Measurements from ENCODE around the gene ARFGAP3. TPM values are rescaled to one million over a fixed set of nuclear protein-coding genes. Genes with fewer than 3 reads are reported as not detected.

ARFGAP3 gene
- total RNA-seq, 2 experiments from 2014 or later = 19.5 to 21.4 TPM

DNA sequence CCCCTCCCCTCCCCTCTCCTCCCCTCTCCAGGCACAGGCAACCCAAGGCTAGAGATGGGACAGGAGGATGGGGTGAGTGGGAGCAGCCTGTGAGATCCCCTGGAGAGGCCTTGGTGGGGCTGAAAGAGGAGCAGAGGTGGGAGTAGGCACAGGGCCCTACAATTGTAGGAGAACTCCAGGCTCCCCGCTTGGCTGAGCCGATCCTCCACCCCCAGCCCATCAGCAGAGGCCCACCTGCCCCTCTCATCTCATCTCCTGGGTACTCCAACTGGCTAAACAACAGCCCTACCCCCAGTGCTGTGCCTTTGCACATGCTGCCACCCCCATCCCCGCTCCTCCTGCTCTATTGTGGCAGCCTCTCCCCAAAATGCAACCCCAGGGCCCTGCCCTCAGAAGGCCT, 84.4 kb downstream of the ARFGAP3 start:
- H3K4me1 Mint-ChIP-seq (ENCODE audit: low read depth) = no peaks in the 10 kb centered on the region
- intact Hi-C loops (cut with DNase I, micrococcal nuclease) = no loop called here
- Histone ChIP-seq H3K9me3 (ENCODE audit: control insufficient read depth in 1 of 2, insufficient read depth in 1 of 2, low read length in 2 of 2) (no peaks in the 10 kb centered on the region), H3K27ac (ENCODE audit: low read depth in 1 of 2, low read length in 2 of 2) (no peak overlapping the region), H3K4me3 (ENCODE audit: low read length) (no peak overlapping the region), H3K27me3 (ENCODE audit: control insufficient read depth in 1 of 2, insufficient read depth in 2 of 2, low read length in 2 of 2) (no peaks in the 10 kb centered on the region), H3K36me3 (ENCODE audit: insufficient read depth, low read length) (no peaks in the 10 kb centered on the region), H3K4me1 (ENCODE audit: insufficient read depth, low read length) (no peaks in the 10 kb centered on the region)
- TF ChIP-seq, protein P1, sequence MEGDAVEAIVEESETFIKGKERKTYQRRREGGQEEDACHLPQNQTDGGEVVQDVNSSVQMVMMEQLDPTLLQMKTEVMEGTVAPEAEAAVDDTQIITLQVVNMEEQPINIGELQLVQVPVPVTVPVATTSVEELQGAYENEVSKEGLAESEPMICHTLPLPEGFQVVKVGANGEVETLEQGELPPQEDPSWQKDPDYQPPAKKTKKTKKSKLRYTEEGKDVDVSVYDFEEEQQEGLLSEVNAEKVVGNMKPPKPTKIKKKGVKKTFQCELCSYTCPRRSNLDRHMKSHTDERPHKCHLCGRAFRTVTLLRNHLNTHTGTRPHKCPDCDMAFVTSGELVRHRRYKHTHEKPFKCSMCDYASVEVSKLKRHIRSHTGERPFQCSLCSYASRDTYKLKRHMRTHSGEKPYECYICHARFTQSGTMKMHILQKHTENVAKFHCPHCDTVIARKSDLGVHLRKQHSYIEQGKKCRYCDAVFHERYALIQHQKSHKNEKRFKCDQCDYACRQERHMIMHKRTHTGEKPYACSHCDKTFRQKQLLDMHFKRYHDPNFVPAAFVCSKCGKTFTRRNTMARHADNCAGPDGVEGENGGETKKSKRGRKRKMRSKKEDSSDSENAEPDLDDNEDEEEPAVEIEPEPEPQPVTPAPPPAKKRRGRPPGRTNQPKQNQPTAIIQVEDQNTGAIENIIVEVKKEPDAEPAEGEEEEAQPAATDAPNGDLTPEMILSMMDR (IDR thresholded peaks at IDR 0.05) = no peak
- no peak overlapping the region for H3K4me3 Mint-ChIP-seq
- CTCF ChIA-PET = no interaction called here
- no peaks in the 10 kb centered on the region for H3K36me3 Mint-ChIP-seq (ENCODE audit: low read depth)
- DNase-seq = no peak
- no peaks in the 10 kb centered on the region for H3K9me3 Mint-ChIP-seq
- H3K27ac Mint-ChIP-seq = no peak overlapping the region
- no peak for ATAC-seq (ENCODE audit: poor library complexity)
- POLR2A ChIA-PET = no interaction called here
- H3K27me3 Mint-ChIP-seq = peaks cover 4% of the 10 kb centered on the region

DNA sequence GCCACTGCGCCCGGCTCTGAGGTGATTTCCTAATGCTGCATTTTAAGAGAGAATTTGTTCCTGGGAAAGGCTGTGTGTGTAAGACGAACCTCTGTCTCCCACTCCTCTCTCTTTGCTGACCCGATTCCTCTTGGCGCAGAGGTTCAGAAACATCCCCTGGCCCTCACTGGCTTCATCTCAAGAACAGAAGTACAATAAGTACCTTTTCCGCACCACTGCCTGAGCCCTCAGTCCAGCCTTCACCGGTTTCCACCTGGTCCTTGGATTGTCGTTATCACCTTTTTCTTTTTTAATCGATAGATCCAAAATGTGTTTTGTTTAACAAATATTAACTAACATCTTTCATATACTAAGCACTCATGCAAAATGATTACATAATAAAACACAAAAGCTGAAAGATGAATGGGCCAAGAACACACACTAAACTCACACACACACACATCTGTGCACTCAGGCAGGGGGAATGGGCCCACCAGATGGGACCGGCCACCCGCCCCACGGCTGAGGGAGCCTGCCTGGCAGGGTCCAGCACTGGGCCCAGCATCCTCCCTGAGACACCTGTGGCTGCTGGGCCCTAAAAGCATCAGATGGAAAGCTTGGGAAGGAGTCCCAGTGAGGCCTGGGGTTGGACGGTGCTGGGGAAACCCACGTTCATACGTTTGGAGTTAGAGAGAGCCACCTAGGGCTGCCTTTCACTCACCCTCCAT, 86.0 kb downstream of the ARFGAP3 start:
- H3K27ac Mint-ChIP-seq = no peak overlapping the region
- ChIA-PET POLR2A (no interaction called here), CTCF (no interaction called here)

DNA sequence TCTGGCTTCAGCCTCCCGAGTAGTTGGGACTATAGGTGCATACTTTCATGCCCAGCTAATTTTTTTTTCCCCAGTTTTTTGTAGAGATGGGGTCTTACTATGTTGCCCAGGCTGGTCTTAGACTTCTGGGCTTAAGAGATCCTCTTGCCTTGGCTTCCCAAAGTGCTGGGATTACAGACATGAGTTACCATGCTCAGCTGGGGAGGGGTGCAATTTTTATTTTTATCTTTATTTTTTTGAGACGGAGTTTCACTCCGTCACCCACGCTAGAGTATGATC, 86.7 kb downstream of the ARFGAP3 start:
- no peaks in the 10 kb centered on the region for H3K36me3 ChIP-seq (ENCODE audit: insufficient read depth, low read length)
- no peaks in the 10 kb centered on the region for H3K4me1 Mint-ChIP-seq (ENCODE audit: low read depth)
- H3K4me3 ChIP-seq (ENCODE audit: low read length) = no peak overlapping the region
- H3K4me3 Mint-ChIP-seq = no peak overlapping the region
- intact Hi-C loops (cut with DNase I, micrococcal nuclease) = no loop called here
- no peak overlapping the region for H3K27ac ChIP-seq (ENCODE audit: low read depth in 1 of 2, low read length in 2 of 2)
- H3K27me3 Mint-ChIP-seq = peaks cover 4% of the 10 kb centered on the region
- ChIA-PET CTCF (no interaction called here), POLR2A (no interaction called here)
- no peaks in the 10 kb centered on the region for H3K36me3 Mint-ChIP-seq (ENCODE audit: low read depth)
- TF ChIP-seq, protein P1 (IDR thresholded peaks at IDR 0.05) = no peak
- no peak for ATAC-seq (ENCODE audit: poor library complexity)
- no peaks in the 10 kb centered on the region for H3K27me3 ChIP-seq (ENCODE audit: control insufficient read depth in 1 of 2, insufficient read depth in 2 of 2, low read length in 2 of 2)
- no peaks in the 10 kb centered on the region for H3K4me1 ChIP-seq (ENCODE audit: insufficient read depth, low read length)
- no peak for DNase-seq
- no peaks in the 10 kb centered on the region for H3K9me3 ChIP-seq (ENCODE audit: control insufficient read depth in 1 of 2, insufficient read depth in 1 of 2, low read length in 2 of 2)
- no peaks in the 10 kb centered on the region for H3K9me3 Mint-ChIP-seq
- H3K27ac Mint-ChIP-seq = no peak overlapping the region

More for the DNA sequence above, 86.0 kb downstream of the ARFGAP3 start:
- ATAC-seq (ENCODE audit: poor library complexity) (no peak), DNase-seq (no peak)
- Mint-ChIP-seq H3K4me3 (no peak overlapping the region), H3K36me3 (ENCODE audit: low read depth) (no peaks in the 10 kb centered on the region), H3K4me1 (ENCODE audit: low read depth) (no peaks in the 10 kb centered on the region), H3K9me3 (no peaks in the 10 kb centered on the region), H3K27me3 (peaks cover 4% of the 10 kb centered on the region)
- no peaks in the 10 kb centered on the region for H3K4me1 ChIP-seq (ENCODE audit: insufficient read depth, low read length)
- no peaks in the 10 kb centered on the region for H3K27me3 ChIP-seq (ENCODE audit: control insufficient read depth in 1 of 2, insufficient read depth in 2 of 2, low read length in 2 of 2)
- TF ChIP-seq, protein P1 (IDR thresholded peaks at IDR 0.05) = no peak
- intact Hi-C loops (cut with DNase I, micrococcal nuclease) = no loop called here
- no peaks in the 10 kb centered on the region for H3K9me3 ChIP-seq (ENCODE audit: control insufficient read depth in 1 of 2, insufficient read depth in 1 of 2, low read length in 2 of 2)
- H3K4me3 ChIP-seq (ENCODE audit: low read length) = no peak overlapping the region
- no peaks in the 10 kb centered on the region for H3K36me3 ChIP-seq (ENCODE audit: insufficient read depth, low read length)
- H3K27ac ChIP-seq (ENCODE audit: low read depth in 1 of 2, low read length in 2 of 2) = no peak overlapping the region
